ENCODE results near the gene PEAK1. TPM values are rescaled to one million over a fixed set of nuclear protein-coding genes. Genes with fewer than 3 reads are reported as not detected.
A peak's percentile ranks its signal among the peaks of the same experiment; 100 is the strongest.

PEAK1 gene
- total and polyA plus RNA-seq, 9 of the 15 experiments (the other 6 are each of a cell fraction or from before 2014, with no cell fraction given): 0.99 to 22.4 (median 10.8) TPM

- TF ChIP-seq, protein P1, sequence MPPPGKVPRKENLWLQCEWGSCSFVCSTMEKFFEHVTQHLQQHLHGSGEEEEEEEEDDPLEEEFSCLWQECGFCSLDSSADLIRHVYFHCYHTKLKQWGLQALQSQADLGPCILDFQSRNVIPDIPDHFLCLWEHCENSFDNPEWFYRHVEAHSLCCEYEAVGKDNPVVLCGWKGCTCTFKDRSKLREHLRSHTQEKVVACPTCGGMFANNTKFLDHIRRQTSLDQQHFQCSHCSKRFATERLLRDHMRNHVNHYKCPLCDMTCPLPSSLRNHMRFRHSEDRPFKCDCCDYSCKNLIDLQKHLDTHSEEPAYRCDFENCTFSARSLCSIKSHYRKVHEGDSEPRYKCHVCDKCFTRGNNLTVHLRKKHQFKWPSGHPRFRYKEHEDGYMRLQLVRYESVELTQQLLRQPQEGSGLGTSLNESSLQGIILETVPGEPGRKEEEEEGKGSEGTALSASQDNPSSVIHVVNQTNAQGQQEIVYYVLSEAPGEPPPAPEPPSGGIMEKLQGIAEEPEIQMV (tag; conservative IDR thresholded peaks at IDR 0.05; ENCODE audit: low read depth): no peak
- TF ChIP-seq MYBL2 (IDR thresholded peaks at IDR 0.05; ENCODE audit: low read depth) (no peak), MYBL2 (CRISPR knock-in tag; IDR thresholded peaks at IDR 0.05; ENCODE audit: borderline replicate concordance) (no peak), NCOR1 (IDR thresholded peaks at IDR 0.05) (peak; percentile 59; the same call in 1 of the 2 replicates), CREB3 (tag; conservative IDR thresholded peaks at IDR 0.05; ENCODE audit: low read depth) (0 out of 2 replicates have a peak, but pooled peaks have one; percentile 28), HEY1 (CRISPR knock-in tag; IDR thresholded peaks at IDR 0.05; ENCODE audit: borderline replicate concordance) (peak; percentile 72; the same call in 1 of the 2 replicates), TAL1 (IDR thresholded peaks at IDR 0.05) (peak; percentile 25), NCOA6 (IDR thresholded peaks at IDR 0.05) (peak; percentile 88), MAZ (CRISPR knock-in tag; conservative IDR thresholded peaks at IDR 0.05 in 1 of 2, IDR thresholded peaks at IDR 0.05 in 1 of 2) (peak; percentile 12 to 60; a peak in 2 of 4 replicates), MYNN (IDR thresholded peaks at IDR 0.05) (no peak), MYNN (CRISPR knock-in tag; IDR thresholded peaks at IDR 0.05) (no peak), TSC22D4 (tag; IDR thresholded peaks at IDR 0.05) (no peak), ZBTB7A (IDR thresholded peaks at IDR 0.05; ENCODE audit: borderline replicate concordance, control insufficient read depth, low read depth, low read length) (peak; percentile 91), DACH1 (IDR thresholded peaks at IDR 0.05; ENCODE audit: partially characterized antibody) (peak; percentile 96), EGR1 (conservative IDR thresholded peaks at IDR 0.05) (peak; percentile 2; the same call in 1 of the 2 replicates), ZNF830 (CRISPR knock-in tag; IDR thresholded peaks at IDR 0.05) (no peak), MXI1 (IDR thresholded peaks at IDR 0.05; ENCODE audit: low read depth, low read length) (no peak), RB1 (IDR thresholded peaks at IDR 0.05; ENCODE audit: low read depth) (no peak; the same call in 1 of the 2 replicates)
- TF ChIP-seq, protein P2, sequence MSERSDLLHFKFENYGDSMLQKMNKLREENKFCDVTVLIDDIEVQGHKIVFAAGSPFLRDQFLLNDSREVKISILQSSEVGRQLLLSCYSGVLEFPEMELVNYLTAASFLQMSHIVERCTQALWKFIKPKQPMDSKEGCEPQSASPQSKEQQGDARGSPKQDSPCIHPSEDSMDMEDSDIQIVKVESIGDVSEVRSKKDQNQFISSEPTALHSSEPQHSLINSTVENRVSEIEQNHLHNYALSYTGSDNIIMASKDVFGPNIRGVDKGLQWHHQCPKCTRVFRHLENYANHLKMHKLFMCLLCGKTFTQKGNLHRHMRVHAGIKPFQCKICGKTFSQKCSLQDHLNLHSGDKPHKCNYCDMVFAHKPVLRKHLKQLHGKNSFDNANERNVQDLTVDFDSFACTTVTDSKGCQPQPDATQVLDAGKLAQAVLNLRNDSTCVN (CRISPR knock-in tag; IDR thresholded peaks at IDR 0.05): no peak
- TF ChIP-seq, protein P3, sequence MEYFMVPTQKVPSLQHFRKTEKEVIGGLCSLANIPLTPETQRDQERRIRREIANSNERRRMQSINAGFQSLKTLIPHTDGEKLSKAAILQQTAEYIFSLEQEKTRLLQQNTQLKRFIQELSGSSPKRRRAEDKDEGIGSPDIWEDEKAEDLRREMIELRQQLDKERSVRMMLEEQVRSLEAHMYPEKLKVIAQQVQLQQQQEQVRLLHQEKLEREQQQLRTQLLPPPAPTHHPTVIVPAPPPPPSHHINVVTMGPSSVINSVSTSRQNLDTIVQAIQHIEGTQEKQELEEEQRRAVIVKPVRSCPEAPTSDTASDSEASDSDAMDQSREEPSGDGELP (CRISPR knock-in tag; IDR thresholded peaks at IDR 0.05; ENCODE audit: borderline replicate concordance): peak; percentile 70
- TF ChIP-seq, protein P4, sequence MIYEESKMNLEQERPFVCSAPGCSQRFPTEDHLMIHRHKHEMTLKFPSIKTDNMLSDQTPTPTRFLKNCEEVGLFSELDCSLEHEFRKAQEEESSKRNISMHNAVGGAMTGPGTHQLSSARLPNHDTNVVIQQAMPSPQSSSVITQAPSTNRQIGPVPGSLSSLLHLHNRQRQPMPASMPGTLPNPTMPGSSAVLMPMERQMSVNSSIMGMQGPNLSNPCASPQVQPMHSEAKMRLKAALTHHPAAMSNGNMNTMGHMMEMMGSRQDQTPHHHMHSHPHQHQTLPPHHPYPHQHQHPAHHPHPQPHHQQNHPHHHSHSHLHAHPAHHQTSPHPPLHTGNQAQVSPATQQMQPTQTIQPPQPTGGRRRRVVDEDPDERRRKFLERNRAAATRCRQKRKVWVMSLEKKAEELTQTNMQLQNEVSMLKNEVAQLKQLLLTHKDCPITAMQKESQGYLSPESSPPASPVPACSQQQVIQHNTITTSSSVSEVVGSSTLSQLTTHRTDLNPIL (CRISPR knock-in tag; IDR thresholded peaks at IDR 0.05): no peak
These were observed 886 bp upstream of the PEAK1 start, which contains the start of gene HMG20A (continued) for GRCh38 chr15:77420610-77421369.

Measured in K562 (cell line).